H9 (cell line): ENCODE results near the gene COL4A2. TPM values are rescaled to one million over a fixed set of nuclear protein-coding genes. Genes with fewer than 3 reads are reported as not detected.

Experiments used
- DNase-seq: peaks from one replicate; pipeline ENCODE4 v3.0.0-alpha.2; 2017
- H2AFZ ChIP-seq: one replicate; pipeline ENCODE4 v1.6.1; 2013; ENCODE audit warnings: mild to moderate bottlenecking, low read length, control low read depth, moderate library complexity
- H2AK5ac ChIP-seq: 2 replicates; pipeline ENCODE4 v1.6.1; 2013; ENCODE audit warnings: low read length, control low read depth, mixed read lengths; ENCODE audit not compliant: insufficient read length
- H2BK120ac ChIP-seq: one replicate; pipeline ENCODE4 v1.6.1; 2013; ENCODE audit warnings: low read depth, mild to moderate bottlenecking, low read length, control low read depth, inconsistent platforms; ENCODE audit not compliant: poor library complexity, severe bottlenecking
- H2BK12ac ChIP-seq: 2 replicates; pipeline ENCODE4 v1.6.1; 2013; ENCODE audit warnings: low read length, control low read depth, mixed read lengths, low read depth; ENCODE audit not compliant: insufficient read length
- H2BK15ac ChIP-seq: 2 replicates; pipeline ENCODE4 v1.6.1; 2013; ENCODE audit warnings: low read depth, low read length, control low read depth
- H2BK20ac ChIP-seq: one replicate; pipeline ENCODE4 v1.6.1; 2013; ENCODE audit warnings: low read depth, mild to moderate bottlenecking, low read length, control low read depth, inconsistent platforms; ENCODE audit not compliant: poor library complexity, severe bottlenecking
- H2BK5ac ChIP-seq: 2 replicates; pipeline ENCODE4 v1.6.1; 2013; ENCODE audit warnings: low read length, control low read depth, mixed read lengths; ENCODE audit not compliant: insufficient read length
- H3K14ac ChIP-seq: 2 replicates; pipeline ENCODE4 v1.6.1; 2013; ENCODE audit warnings: low read length, control low read depth; ENCODE audit not compliant: insufficient read depth
- H3K18ac ChIP-seq: 2 replicates; pipeline ENCODE4 v1.6.1; 2013; ENCODE audit warnings: low read depth, mild to moderate bottlenecking, mixed read lengths, low read length, control low read depth; ENCODE audit not compliant: insufficient read length
- H3K23ac ChIP-seq: 2 replicates; pipeline ENCODE4 v1.6.1; 2013; ENCODE audit warnings: low read length, control low read depth, mixed read lengths, low read depth; ENCODE audit not compliant: insufficient read length
- H3K23me2 ChIP-seq: 2 replicates; pipeline ENCODE4 v1.6.1; 2013; ENCODE audit warnings: low read depth, mild to moderate bottlenecking, mixed read lengths, low read length, control low read depth; ENCODE audit not compliant: insufficient read length, poor library complexity, severe bottlenecking
- H3K27ac ChIP-seq: 2 replicates; pipeline ENCODE4 v1.5.1; 2013; ENCODE audit warnings: low read length, control low read depth, mixed read lengths, low read depth; ENCODE audit not compliant: insufficient read length
- H3K27me3 ChIP-seq: 2 replicates; pipeline ENCODE4 v1.6.1; 2013; ENCODE audit warnings: low read length, control low read depth, inconsistent platforms; ENCODE audit not compliant: insufficient read depth
- H3K4ac ChIP-seq: 2 replicates; pipeline ENCODE4 v1.6.1; 2013; ENCODE audit warnings: low read depth, mild to moderate bottlenecking, control low read depth, inconsistent platforms, low read length, moderate library complexity
- H3K4me1 ChIP-seq: 2 replicates; pipeline ENCODE4 v1.6.1; 2013; ENCODE audit warnings: low read length, control low read depth, inconsistent platforms; ENCODE audit not compliant: insufficient read depth
- H3K4me2 ChIP-seq: 2 replicates; pipeline ENCODE4 v1.6.1; 2013; ENCODE audit warnings: low read length, control low read depth, mixed read lengths; ENCODE audit not compliant: insufficient read length, insufficient read depth
- H3K56ac ChIP-seq: 2 replicates; pipeline ENCODE4 v1.6.1; 2013; ENCODE audit warnings: low read depth, mild to moderate bottlenecking, mixed read lengths, low read length, control low read depth; ENCODE audit not compliant: insufficient read length
- H3K79me1 ChIP-seq: 2 replicates; pipeline ENCODE4 v1.6.1; 2013; ENCODE audit warnings: low read depth, mild to moderate bottlenecking, moderate library complexity, low read length, control low read depth, inconsistent platforms; ENCODE audit not compliant: insufficient read depth, poor library complexity, severe bottlenecking
- H3K79me2 ChIP-seq: 2 replicates; pipeline ENCODE4 v1.6.1; 2013; ENCODE audit warnings: low read length, control low read depth, inconsistent platforms; ENCODE audit not compliant: insufficient read depth
- H3K9ac ChIP-seq: 2 replicates; pipeline ENCODE4 v1.6.1; 2013; ENCODE audit warnings: low read length, control low read depth, mixed read lengths; ENCODE audit not compliant: insufficient read length; ENCODE audit errors: extremely low read depth
- H3K9me3 ChIP-seq: one replicate; pipeline ENCODE4 v1.6.1; 2013; ENCODE audit warnings: low read depth, low read length, inconsistent platforms; ENCODE audit not compliant: control insufficient read depth
- H3T11ph ChIP-seq: one replicate; pipeline ENCODE4 v1.6.1; 2013; ENCODE audit warnings: mild to moderate bottlenecking, low read length, control low read depth, inconsistent platforms
- H4K20me1 ChIP-seq: one replicate; pipeline ENCODE4 v1.6.1; 2013; ENCODE audit not compliant: control insufficient read depth, insufficient read length, insufficient read depth
- H4K5ac ChIP-seq: 2 replicates; pipeline ENCODE4 v1.6.1; 2013; ENCODE audit warnings: low read depth, mild to moderate bottlenecking, mixed read lengths, low read length, control low read depth; ENCODE audit not compliant: insufficient read length
- H4K8ac ChIP-seq: replicated peaks from 2 replicates; pipeline ENCODE4 v1.6.1; 2013; ENCODE audit warnings: low read length, control low read depth, mixed read lengths, low read depth; ENCODE audit not compliant: insufficient read length
- H4K91ac ChIP-seq: 2 replicates; pipeline ENCODE4 v1.6.1; 2013; ENCODE audit warnings: low read depth, mild to moderate bottlenecking, moderate library complexity, mixed read lengths, low read length, control low read depth; ENCODE audit not compliant: insufficient read length
- H3K27ac Mint-ChIP-seq, 3 experiments: 2 replicates in 2 of 3; 3 replicates in 1 of 3; pipeline ENCODE4 v1.8.0; 2020 to 2021; ENCODE audit warnings: mixed read lengths in 3 of 3, mild to moderate bottlenecking in 1 of 3, moderate library complexity in 1 of 3
- H3K27me3 Mint-ChIP-seq: 2 replicates; pipeline ENCODE4 v1.8.0; 2021; ENCODE audit warnings: low read depth, mild to moderate bottlenecking, moderate library complexity, mixed read lengths
- H3K36me3 Mint-ChIP-seq, 3 experiments: 2 replicates in 2 of 3; 3 replicates in 1 of 3; pipeline ENCODE4 v1.8.0; 2020 to 2021; ENCODE audit warnings: low read depth in 3 of 3, mixed read lengths in 3 of 3; ENCODE audit not compliant: insufficient read depth in 1 of 3
- H3K4me1 Mint-ChIP-seq, 2 experiments: 2 replicates each; pipeline ENCODE4 v1.8.0; 2020; ENCODE audit warnings: mixed read lengths in 2 of 2
- H3K4me3 Mint-ChIP-seq, 2 experiments: 2 replicates in 1 of 2; 3 replicates in 1 of 2; pipeline ENCODE4 v1.8.0; 2020 to 2021; ENCODE audit warnings: mild to moderate bottlenecking in 2 of 2, mixed read lengths in 2 of 2, moderate library complexity in 1 of 2
- H3K9me3 Mint-ChIP-seq, 2 experiments: 2 replicates in 1 of 2; 3 replicates in 1 of 2; pipeline ENCODE4 v1.8.0; 2020; ENCODE audit warnings: mild to moderate bottlenecking in 2 of 2, mixed read lengths in 2 of 2, moderate library complexity in 1 of 2
- WGBS: extraction: QIAGEN DNeasy Blood & Tissue Kit; methylation state at CpG from one replicate; pipeline ENCODE4 v1.1.7; 2013; ENCODE audit warnings: missing lambda C conversion rate, low lambda C conversion rate, mixed read lengths; ENCODE audit not compliant: insufficient read length; ENCODE audit errors: extremely low coverage; 5-methylcytosine and 5-hydroxymethylcytosine counted together
- total RNA-seq: library from RNA; stranded (reverse); gene quantifications from 2 replicates; pipeline ENCODE4 v1.2.1, GENCODE V29; 2021
- TF ChIP-seq, protein P1 (sequence below): fragments of 200-600 bp; sonication (generic); conservative IDR thresholded peaks from 3 replicates; pipeline ENCODE4 v1.8.0; 2021; ENCODE audit warnings: antibody characterized with exemption, mild to moderate bottlenecking

COL4A2 gene
- total RNA-seq, 1 experiment from 2014 or later = 76.5 TPM

DNA sequence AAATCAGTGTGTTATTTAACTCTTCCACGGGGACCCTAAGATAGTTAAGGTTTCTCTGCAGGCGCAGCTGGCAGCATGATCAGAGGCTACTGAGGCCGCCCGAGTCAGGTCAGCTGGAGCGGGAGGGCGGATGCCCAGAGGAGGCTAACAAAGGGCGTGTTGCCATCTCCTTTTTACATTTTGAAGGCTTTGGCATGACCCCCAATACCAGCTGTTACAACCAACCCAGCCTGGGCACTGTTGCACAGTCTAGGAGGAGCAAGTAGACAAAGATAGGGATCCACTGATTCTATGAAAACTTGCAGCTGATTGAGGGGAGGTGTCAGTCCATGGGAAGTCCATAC lies 15.7 kb downstream of the COL4A2 start:
- H3K4me1 ChIP-seq = peaks cover 3% of the 10 kb centered on the region; the same call in 1 of the 2 replicates
- H3K4me2 ChIP-seq = no peak overlapping the region
- H3K79me2 ChIP-seq = no peaks in the 10 kb centered on the region; the same call in 1 of the 2 replicates
- no peak overlapping the region for H2AFZ ChIP-seq
- H3K4ac ChIP-seq = no peak overlapping the region
- no peak overlapping the region for H4K8ac ChIP-seq
- H3K27me3 ChIP-seq = no peaks in the 10 kb centered on the region
- H4K20me1 ChIP-seq = no peaks in the 10 kb centered on the region
- H2BK20ac ChIP-seq = no peak overlapping the region
- DNase-seq = no peak
- no peak overlapping the region for H2BK15ac ChIP-seq
- H3K4me3 Mint-ChIP-seq = no peak overlapping the region
- WGBS = no CpG with 5 or more reads among the region's 7 CpGs
- H3K36me3 Mint-ChIP-seq = peaks cover 8 to 14% (median 13%) of the 10 kb centered on the region in 3 experiments
- H2BK120ac ChIP-seq = no peak overlapping the region
- no peaks in the 10 kb centered on the region for H3K27me3 Mint-ChIP-seq
- no peak overlapping the region for H3T11ph ChIP-seq
- H3K18ac ChIP-seq = no peak overlapping the region
- H3K23me2 ChIP-seq = no peaks in the 10 kb centered on the region
- no peak overlapping the region for H2AK5ac ChIP-seq
- TF ChIP-seq, protein P1, sequence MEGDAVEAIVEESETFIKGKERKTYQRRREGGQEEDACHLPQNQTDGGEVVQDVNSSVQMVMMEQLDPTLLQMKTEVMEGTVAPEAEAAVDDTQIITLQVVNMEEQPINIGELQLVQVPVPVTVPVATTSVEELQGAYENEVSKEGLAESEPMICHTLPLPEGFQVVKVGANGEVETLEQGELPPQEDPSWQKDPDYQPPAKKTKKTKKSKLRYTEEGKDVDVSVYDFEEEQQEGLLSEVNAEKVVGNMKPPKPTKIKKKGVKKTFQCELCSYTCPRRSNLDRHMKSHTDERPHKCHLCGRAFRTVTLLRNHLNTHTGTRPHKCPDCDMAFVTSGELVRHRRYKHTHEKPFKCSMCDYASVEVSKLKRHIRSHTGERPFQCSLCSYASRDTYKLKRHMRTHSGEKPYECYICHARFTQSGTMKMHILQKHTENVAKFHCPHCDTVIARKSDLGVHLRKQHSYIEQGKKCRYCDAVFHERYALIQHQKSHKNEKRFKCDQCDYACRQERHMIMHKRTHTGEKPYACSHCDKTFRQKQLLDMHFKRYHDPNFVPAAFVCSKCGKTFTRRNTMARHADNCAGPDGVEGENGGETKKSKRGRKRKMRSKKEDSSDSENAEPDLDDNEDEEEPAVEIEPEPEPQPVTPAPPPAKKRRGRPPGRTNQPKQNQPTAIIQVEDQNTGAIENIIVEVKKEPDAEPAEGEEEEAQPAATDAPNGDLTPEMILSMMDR = no peak
- peaks cover 0 to 4% of the 10 kb centered on the region in 2 experiments; a peak in 2 of 5 replicates for H3K9me3 Mint-ChIP-seq
- H3K27ac ChIP-seq = no peak overlapping the region
- no peaks in the 10 kb centered on the region for H3K79me1 ChIP-seq
- H4K5ac ChIP-seq = no peak overlapping the region
- no peaks in the 10 kb centered on the region for H3K9me3 ChIP-seq
- H2BK5ac ChIP-seq = no peak overlapping the region
- H3K4me1 Mint-ChIP-seq = peaks cover 46% of the 10 kb centered on the region in 2 experiments
- H4K91ac ChIP-seq = no peak overlapping the region
- no peak overlapping the region for H3K9ac ChIP-seq
- H2BK12ac ChIP-seq = no peak overlapping the region
- H3K14ac ChIP-seq = no peak overlapping the region
- no peak overlapping the region for H3K56ac ChIP-seq
- H3K27ac Mint-ChIP-seq = no peak overlapping the region; a peak in 1 of 7 replicates
- no peak overlapping the region for H3K23ac ChIP-seq
